GM10266 (cell line): Measurements from ENCODE around the gene HMGA1.
A peak's percentile ranks its signal among the peaks of the same experiment; 100 is the strongest.
"Not testable (repeated sequence)": the region's sequence is repeated elsewhere in the genome, so short reads cannot be mapped to it uniquely, and the experiment has no call there.

Experiments
- DNase-seq: peaks from one replicate; pipeline ENCODE4 v3.0.0; 2012; ENCODE audit errors: extremely low spot score
- CTCF ChIP-seq: IDR thresholded peaks from 2 replicates; pipeline ENCODE4 v1.5.1; 2012; ENCODE audit warnings: mild to moderate bottlenecking, low read depth; ENCODE audit not compliant: control insufficient read depth, insufficient read depth; ENCODE audit errors: missing control alignments

The HMGA1 gene

GRCh38 chr6:34259529-34260069, 22.9 kb downstream of the HMGA1 start:
- TF ChIP-seq CTCF: no peak
- no peak for DNase-seq

- TF ChIP-seq CTCF: no peak
- no peak for DNase-seq
These were observed 24.0 kb downstream of the HMGA1 start for GRCh38 chr6:34260576-34261267.

DNA sequence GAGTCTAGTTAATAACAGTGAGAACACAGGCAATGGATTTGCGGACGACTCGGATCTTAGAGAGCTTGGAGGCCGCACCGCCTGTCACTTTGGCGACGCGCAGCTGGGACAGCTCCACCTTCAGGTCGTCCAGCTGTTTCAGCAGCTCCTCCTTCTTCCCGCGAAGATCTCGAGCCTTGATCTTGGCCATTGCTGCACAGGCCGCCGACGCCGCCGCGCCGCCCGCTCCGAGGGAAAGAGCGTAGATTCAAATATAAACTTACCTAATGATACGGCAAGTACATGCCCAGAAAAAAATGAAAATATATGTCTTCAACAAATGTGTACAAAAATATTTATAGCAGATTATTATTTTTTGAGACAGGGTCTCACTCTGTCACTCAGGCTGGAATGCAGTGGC, 26.8 kb downstream of the HMGA1 start:
- not testable (repeated sequence) for DNase-seq

GRCh38 chr6:34267746-34268145, 31.1 kb downstream of the HMGA1 start:
- DNase-seq: no peak
- no peak for TF ChIP-seq CTCF

GRCh38 chr6:34269132-34269531, 32.5 kb downstream of the HMGA1 start:
- DNase-seq: not testable (repeated sequence)

GRCh38 chr6:34269658-34270341, 33.1 kb downstream of the HMGA1 start:
- not testable (repeated sequence) for DNase-seq

DNA sequence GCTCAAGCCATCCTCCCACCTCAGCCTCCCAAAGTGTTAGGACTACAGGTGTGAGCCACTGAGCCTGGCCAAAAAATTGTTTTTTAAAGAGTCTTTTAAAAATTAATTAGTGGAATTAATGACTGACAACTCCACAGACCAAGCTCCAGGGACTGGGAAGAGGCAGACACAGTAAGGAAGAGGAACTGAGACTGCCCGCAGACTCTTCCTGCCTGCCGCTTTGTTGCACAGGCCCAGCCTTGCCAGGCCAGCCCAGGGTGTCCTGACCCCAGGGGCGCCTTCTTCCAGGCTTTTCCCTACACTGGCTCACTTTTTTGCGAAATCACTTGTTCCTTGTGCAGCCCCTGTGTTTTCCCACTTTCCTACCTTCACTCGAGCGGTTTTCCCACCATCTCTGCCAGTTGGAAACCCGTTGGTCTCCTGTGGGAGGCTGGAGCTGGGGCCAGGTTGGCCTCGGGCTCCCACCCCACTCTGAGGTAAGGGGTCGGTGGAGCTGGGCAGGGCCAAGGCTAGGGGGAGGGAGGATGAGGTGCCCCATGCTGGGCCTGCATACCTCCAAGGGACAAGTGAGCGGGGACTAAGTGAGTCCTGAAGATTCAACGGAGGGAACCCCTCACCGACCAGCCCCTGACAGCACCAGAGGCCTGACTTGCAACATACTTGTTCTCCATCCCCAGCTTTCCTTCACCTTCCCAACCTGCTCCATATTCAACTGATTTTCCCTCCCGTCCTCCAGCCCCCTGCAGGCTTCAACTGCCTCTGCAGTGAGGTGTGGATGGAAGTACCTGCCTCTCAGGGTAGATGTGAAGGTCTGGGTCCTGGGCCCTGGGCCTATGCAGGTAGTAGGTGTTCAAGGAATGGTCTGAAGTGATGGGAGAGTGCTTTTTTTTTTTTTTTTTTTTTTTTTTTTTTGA, 35.6 kb downstream of the HMGA1 start:
- TF ChIP-seq CTCF: no peak
- DNase-seq: no peak

GRCh38 chr6:34273242-34273805, 36.7 kb downstream of the HMGA1 start:
- peak; percentile 43 for DNase-seq
- no peak for TF ChIP-seq CTCF
